Measurements from ENCODE around the gene GPR50.

- TF ChIP-seq POLR2AphosphoS5 (IDR thresholded peaks at IDR 0.05; ENCODE audit: low read depth, low read length) (no peak), CTCF (IDR thresholded peaks at IDR 0.05) (no peak), EZH2phosphoT487 (IDR thresholded peaks at IDR 0.05; ENCODE audit: borderline replicate concordance, low read depth) (no peak), NRF1 (IDR thresholded peaks at IDR 0.05; ENCODE audit: low read depth, low read length) (no peak), USF1 (IDR thresholded peaks at IDR 0.05; ENCODE audit: borderline replicate concordance, low read depth) (no peak)
Observed at GRCh38 chrX:151153667-151154066, 22.7 kb upstream of the GPR50 start.
